K562 (cell line): ENCODE measurements around the gene COG7.

Experiments used
- CTCF ChIP-seq, 3 experiments: IDR thresholded peaks in 2 of 3; conservative IDR thresholded peaks in 1 of 3; 2 replicates each; pipeline ENCODE4 v1.5.1; 2011 to 2012; ENCODE audit warnings: low read length in 3 of 3, mild to moderate bottlenecking in 3 of 3, control low read depth in 2 of 3, improper control_type of control experiment in 1 of 3, inconsistent platforms in 1 of 3, low read depth in 1 of 3, mixed read lengths in 1 of 3, moderate library complexity in 1 of 3; ENCODE audit not compliant: insufficient read depth in 2 of 3
- MYC ChIP-seq, 2 experiments: fragments of 250-450 bp in 1 of 2; sonication (Bioruptor Pico) in 1 of 2; IDR thresholded peaks; 2 replicates each; pipeline versions ENCODE4 v1.5.1 to v1.6.1; 2012 to 2021; ENCODE audit warnings: low read depth in 2 of 2, borderline replicate concordance in 1 of 2, improper control_type of control experiment in 1 of 2, low read length in 1 of 2, mild to moderate bottlenecking in 1 of 2, moderate library complexity in 1 of 2
- TAF1 ChIP-seq: IDR thresholded peaks from 2 replicates; pipeline ENCODE4 v1.6.1; 2011; ENCODE audit warnings: mild to moderate bottlenecking, low read length, moderate library complexity; ENCODE audit not compliant: insufficient read depth, control insufficient read depth, severe bottlenecking; ENCODE audit errors: extremely low read depth
- ZBTB11 ChIP-seq, 3 experiments: fragments of 200-800 bp in 1 of 3; fragments of 250-450 bp in 1 of 3; fragments of 450-650 bp in 1 of 3; sonication (Bioruptor Pico) in 1 of 3; sonication (Bioruptor generic) in 1 of 3; formaldehyde crosslinking in 1 of 3; IDR thresholded peaks; 2 replicates each; pipeline versions ENCODE4 v1.6.1 to v1.8.0; 2016 to 2022; ENCODE audit warnings: mild to moderate bottlenecking in 2 of 3, missing genetic modification characterization in 2 of 3, missing compliant biosample characterization in 1 of 3, moderate library complexity in 1 of 3

GRCh38 chr16:23500862-23501225 lies 47.9 kb upstream of the COG7 start:
- no peak for TF ChIP-seq CTCF (IDR thresholded peaks at IDR 0.05 in 2 of 3, conservative IDR thresholded peaks at IDR 0.05 in 1 of 3; ENCODE audit: insufficient read depth in 2 of 3, low read depth in 1 of 3, low read length in 3 of 3)
- no peak for TF ChIP-seq ZBTB11 (CRISPR knock-in tag; IDR thresholded peaks at IDR 0.05)
- TF ChIP-seq TAF1 = no peak
- TF ChIP-seq MYC (IDR thresholded peaks at IDR 0.05; ENCODE audit: low read depth, low read length) = no peak
- TF ChIP-seq MYC (CRISPR knock-in tag; IDR thresholded peaks at IDR 0.05; ENCODE audit: borderline replicate concordance, low read depth) = no peak
